CD4-positive, alpha-beta T cell treated with Interleukin-6 for 4 hours (primary cell): ENCODE data around the gene NR0B1.

Experiments used
- DNase-seq: peaks from one replicate; pipeline ENCODE4 v3.0.0-alpha.2; 2020; ENCODE audit warnings: mixed read lengths

The NR0B1 gene, protein sequence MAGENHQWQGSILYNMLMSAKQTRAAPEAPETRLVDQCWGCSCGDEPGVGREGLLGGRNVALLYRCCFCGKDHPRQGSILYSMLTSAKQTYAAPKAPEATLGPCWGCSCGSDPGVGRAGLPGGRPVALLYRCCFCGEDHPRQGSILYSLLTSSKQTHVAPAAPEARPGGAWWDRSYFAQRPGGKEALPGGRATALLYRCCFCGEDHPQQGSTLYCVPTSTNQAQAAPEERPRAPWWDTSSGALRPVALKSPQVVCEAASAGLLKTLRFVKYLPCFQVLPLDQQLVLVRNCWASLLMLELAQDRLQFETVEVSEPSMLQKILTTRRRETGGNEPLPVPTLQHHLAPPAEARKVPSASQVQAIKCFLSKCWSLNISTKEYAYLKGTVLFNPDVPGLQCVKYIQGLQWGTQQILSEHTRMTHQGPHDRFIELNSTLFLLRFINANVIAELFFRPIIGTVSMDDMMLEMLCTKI

DNA sequence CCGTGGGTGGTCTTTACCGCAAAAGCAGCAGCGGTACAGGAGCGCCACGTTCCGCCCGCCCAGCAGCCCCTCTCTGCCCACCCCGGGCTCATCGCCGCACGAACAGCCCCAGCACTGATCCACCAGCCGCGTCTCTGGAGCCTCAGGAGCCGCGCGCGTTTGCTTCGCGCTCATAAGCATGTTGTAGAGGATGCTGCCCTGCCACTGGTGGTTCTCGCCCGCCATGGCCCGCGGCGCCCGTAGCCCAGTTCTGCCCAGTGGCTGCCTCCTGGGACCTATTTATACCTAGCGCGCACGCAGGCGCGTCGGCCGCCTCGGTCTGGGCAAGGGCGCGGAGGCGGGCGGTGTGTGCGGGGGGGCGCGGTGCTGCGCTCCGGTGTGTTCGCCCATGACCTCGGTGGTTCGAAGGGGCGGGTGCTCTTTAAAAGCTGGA lies at the start of gene NR0B1:
Gene NR0B1 (minus strand): TSS at position 252 of the 433 bp plus-strand sequence. CDS start 27 bp downstream, at position 225.
- no peak for DNase-seq

DNA sequence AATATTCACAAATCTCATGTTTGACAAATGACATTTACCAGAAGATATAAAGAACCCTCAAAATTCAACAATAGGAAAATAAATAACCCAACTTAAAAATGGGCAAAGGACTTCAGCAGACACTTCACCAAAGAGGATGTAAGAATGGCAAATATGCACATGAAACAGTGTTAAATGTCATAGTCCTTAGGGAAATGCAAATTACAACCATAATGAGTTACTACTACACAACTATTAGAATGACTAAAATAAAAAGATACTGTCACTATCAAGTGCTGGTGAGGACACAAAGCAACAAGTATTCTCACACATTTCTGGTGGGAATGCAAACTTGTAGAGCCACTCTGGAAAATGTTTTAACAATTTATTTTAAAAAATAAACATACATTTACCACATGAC lies 40.8 kb upstream of the NR0B1 start:
- no peak for DNase-seq

DNA sequence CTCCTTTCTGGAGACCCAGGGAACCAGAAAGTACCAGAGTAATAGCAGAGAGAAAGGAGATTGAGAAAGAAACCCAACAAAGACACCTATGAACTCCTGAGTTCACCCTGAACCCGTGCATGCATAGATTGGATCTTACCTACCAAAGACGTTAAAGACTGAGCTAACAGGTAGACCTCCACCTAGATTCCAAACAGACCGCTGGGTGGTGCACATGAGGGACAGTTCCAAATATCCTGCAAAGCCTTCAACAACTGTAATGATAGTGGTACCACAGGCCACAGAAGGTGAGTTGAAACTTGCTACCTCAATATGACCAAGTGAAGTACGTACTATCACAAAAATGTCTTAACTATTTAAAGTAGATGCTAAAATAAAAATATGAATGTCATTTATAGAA lies 34.0 kb upstream of the NR0B1 start:
- DNase-seq = no peak

DNA sequence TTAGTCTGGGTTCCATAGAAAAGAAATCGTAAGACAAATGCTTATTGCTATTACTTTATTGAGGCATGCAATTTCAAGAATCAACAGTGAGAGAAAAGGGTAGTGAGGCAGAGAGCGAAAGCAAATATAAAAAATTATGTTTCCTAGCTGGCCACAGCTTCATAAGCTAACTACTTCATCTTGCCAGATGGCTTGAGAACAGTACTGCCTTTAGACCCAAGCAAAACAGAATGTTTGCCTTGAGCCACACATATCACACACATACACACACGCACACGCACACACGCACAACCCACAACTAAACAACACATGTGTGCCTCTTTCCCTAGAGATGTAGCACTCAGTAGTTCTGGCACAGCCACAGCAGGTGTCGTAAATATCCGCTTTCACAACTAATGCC lies 31.6 kb upstream of the NR0B1 start:
- DNase-seq = no peak

DNA sequence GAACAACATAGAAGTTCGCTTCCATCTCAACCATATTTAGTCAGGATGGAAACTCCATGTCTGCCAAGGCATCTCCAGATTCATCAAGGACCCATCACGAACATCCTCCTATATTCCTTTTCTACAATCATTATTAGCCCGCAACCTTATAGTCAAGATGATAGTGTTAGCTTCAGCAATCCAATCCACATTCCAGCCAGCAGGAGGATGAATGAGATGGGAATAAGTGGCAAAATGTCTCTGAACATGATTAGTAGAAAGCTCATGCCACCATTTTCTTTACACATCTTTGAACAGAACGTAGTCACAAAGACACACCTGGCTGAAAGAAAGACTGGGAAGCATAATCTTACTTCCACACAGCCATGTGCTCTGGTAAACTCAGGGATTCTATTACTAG lies 18.6 kb upstream of the NR0B1 start:
- no peak for DNase-seq

DNA sequence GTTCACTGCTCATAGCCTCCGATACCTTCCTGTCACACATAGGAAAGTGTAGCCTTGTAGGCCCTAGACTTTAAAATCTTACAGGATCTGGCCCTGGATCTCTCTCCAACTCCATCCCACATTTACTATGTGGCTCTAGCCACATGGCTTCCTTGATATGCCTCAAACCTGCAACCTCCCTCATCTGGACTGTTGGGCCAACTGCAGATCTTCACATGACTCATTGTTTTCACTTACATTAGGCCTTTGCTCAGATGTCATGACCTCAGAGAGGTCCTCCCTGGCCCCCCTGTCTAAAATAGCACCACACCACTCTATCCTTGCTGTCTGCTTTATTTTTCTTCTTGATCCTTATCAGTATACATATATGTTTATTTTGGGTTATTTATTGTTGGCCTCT lies 8.1 kb upstream of the NR0B1 start:
- no peak for DNase-seq

DNA sequence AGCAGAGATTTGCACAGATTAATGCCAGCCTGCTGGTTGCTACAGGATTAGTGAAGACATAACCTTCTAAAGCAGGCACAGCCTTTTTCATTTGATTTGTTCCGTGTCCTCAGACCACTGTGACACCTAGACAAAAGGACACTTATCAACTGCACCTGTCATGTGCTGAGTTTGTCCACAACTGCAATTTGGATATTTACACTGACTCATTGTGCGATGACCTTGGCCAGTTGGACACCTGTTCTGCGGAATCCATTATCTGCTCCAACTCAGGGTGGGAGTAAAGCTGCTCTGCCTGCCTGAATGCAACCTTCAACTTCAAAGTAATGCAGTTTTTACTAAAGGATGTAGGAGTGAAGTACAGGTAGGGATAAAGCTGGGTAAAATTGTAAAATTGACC lies 4.1 kb upstream of the NR0B1 start:
- no peak for DNase-seq

DNA sequence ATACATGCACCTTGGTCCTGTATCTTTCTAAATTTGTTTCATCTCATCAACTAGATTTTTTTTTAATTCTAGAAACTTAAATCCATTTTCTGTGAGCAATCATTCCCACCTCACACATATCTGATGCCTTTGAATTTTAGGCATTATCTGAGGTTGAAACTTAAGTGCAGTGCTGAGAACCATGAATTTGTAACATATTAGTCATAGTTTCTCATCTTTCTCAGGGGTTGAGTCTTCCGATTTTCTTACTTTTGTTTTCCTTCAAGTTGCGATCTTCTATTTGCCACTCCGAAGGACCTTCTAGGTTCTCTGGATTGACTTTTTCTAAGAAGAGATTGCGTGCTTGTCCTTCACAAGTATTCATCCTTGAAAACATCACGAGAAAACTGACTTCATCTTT lies 3.7 kb upstream of the NR0B1 start:
- DNase-seq = no peak

DNA sequence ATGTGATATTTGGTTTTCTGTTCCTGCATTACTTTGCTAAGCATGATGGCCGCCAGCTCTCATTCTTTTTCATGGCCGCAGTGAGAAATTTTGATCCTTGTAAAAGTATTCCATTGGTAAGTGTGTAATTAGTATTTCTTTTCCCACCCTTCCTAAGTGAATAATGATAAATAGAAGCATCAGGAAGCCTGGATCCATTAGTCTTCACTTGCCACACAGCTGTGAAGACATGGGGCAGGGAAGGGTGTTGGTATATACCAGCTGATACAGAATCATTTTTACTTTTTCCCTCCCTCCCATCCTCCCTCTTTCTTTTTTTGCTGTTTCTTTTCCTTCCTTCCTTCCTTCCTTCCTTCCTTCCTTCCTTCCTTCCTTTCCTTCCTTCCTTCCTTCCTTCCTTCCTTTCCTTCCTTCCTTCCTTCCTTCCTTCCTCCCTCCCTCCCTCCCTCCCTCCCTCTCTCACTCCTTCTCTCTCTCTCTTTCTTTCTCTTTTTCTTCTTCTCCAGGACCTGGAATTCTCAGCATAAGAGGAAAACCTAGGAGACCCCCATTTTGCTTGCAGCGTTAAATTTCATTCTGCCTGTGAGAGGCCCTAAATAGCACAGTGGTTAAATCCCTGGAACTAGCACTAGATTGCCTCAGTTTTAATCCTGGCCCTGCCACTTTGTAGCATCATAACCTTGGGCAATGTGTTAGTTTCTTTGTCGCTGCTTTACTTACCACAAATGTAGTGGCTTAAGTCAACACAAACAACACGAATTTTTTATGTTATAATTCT lies 1.4 kb upstream of the NR0B1 start:
- no peak for DNase-seq

DNA sequence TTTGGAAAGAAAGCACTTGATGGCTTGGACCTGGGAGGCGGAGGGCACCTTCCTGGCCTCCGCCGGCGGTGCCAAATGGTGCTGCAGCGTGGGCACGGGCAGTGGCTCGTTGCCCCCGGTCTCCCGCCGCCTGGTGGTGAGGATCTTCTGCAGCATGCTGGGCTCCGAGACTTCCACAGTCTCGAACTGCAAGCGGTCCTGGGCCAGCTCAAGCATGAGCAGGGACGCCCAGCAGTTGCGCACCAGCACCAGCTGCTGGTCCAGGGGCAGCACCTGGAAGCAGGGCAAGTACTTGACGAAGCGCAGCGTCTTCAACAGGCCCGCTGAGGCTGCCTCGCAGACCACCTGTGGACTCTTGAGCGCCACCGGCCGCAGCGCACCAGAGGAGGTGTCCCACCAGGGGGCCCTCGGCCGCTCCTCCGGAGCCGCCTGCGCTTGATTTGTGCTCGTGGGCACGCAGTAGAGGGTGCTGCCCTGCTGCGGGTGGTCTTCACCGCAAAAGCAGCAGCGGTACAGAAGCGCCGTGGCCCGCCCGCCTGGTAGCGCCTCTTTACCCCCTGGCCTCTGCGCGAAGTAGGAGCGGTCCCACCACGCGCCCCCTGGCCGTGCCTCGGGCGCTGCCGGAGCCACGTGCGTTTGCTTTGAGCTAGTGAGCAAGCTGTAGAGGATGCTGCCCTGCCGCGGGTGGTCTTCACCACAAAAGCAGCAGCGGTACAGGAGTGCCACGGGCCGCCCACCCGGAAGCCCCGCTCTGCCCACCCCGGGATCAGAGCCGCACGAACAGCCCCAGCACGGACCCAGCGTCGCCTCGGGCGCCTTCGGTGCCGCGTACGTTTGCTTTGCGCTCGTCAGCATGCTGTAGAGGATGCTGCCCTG lies 689 bp downstream of the NR0B1 start:
- no peak for DNase-seq

DNA sequence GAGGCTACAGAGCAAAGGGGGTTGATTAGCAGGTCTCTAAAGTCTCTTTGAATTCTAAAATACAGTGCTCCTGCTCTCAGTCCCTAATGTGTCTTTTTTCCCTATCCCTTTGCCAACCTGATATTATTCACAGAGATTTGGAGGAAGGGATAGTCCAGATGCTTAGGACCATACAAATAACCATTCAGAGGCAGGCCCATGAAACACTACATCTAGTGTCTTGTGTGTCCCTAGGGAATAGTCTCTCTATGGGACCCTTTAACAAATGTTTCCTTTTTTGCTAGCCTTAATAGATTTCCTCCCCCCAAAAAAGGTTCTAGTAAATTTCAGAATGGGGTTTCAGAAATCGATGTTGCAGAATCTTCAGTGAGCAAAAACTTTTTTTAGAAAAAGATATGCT lies 1.7 kb downstream of the NR0B1 start:
- DNase-seq = no peak

DNA sequence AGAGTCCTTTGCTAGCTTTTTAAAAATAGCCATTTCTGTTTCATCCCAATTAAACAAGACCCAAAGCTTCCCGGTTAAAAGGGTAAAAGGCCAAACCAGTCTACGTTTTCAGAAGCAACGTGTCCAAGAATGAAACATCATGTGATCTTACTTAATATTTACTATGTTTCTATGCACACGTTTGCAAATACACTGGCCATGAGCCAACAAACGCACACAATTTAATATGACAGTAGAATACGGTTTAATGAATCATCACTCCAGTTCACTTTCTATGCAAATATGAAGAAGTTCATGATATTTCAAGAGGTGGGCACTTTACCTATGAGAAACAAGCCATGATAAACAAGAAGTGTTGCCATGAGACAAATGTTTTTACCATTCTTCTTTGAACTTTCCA lies 4.3 kb downstream of the NR0B1 start:
- DNase-seq = no peak

DNA sequence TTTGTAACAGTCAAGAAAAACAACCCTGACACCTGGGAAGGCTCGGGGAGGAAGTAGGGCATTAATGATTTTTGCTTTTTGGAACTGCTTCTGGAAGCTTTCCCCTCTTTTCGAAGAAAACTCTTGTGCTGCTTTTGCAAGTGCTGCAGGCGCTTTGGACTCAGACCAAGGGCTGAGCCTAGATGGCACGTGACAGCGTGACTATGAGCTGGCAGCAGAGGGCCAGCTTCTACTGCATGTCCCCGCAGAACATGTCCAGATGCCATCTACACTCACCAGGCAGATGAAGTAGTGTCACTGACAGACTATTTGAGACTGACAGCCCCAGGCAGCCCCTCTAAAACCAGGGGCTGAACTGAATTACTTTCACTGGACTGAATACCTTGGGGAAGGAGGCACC lies 6.2 kb downstream of the NR0B1 start:
- no peak for DNase-seq

DNA sequence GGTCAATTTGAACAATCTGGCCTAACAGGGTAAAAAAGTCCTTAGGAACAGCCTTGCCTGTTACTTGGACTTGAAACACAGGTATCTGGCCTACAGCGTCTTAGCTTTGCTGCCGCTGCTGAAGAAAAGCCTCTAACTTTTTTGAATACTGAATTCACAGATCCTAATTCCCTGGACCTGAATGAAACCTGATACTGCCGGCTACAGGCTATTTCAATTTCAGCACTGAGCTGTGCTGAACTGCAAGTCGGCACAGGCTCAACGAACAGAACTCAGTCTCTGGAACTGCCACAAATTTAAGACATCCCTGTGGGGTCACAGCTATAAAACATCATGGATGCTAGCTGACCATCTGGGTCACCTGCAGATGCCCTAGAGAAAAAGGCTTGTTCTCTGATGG lies 7.2 kb downstream of the NR0B1 start:
- DNase-seq = no peak

DNA sequence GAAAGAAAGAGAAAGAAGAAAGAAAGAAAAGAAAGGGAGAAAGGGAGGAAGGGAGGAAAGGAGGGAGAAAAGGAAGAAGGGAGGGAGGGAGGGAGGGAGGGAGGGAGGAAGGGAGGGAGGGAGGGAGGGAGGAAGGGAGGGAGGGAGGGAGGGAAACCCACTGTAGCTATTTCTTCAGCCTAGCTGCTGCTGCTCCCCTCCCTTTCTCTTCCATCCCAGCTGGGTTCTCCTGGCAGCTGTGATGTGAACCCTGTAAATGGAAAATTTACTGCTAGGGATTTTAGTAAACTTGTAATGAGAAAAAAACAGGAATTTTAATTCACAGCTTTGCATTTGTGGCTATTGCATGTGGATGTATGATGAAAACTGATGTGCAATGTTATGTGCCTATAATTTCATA lies 8.0 kb downstream of the NR0B1 start:
- DNase-seq = no peak

DNA sequence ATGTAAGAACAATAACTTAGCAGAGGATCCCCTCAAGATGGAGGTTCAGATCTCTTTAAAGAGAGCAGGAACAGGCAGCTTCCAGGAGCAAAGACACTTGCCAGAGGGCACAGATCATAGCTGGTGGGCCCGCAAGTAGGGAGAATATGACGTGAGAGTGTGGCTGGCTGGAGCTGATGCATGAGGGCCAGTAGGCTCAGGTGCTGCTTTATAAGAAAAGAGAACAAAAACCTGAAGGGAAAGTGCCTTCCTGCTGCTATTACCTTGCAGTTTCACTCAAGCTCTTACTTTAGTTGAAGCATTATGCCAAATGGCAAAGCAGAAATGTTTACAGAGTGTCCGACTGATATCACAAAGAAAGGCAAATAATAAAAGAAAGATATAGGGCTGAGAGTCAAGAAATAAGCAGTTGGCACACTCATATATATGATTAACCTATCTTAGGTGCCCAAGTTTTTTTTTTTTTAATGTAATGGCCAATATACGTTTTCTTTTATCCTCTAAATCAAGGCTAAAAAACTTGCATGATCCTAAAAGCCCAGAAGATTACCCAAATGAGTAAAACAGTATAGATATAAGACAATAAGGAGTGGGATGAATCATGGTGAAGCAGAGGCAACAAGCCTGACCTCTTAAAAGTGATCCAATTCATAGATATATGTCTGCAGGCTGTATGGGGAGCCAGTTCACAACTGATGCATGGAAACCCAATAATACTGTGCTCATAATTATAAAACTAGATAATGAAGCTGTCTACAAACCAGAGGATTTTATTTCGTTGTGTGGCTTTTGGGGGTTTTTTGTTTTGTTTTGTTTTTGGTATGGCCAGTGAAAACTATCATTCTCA lies 12.6 kb downstream of the NR0B1 start:
- no peak for DNase-seq

DNA sequence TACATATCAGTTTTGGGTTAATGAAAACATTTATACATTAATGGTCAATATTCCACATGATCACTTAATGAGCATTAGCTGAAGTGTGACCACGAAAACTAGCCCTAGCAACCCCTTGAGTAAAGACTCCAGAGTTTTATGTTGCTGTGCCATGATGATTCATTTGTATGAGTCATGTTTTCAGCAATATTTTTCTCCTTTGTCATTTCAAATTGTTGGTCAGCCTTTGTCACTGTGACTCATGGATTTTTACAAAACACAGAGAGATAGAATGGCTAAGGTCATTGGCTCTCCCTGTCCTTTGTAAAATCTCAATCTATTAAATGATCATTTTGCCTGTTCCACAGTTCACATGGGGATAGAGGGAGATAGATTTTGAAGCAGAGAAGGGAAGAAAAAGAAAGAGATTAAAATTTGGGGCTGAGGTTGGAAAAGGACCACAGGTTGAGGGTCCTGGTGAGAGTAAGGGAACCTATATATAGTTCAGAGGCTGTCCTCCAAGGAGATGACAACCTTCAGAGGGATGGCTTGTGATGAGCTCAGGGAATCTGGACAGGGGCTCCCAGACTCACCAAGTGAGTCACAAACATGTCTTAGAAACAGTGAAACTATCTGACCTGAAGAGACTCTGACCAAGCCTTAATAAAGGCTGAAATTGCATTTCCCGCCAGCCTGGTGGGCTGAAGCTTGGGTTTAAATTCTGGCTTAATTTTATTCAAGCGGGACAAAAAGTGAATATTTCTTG lies 25.6 kb downstream of the NR0B1 start:
- DNase-seq = no peak

DNA sequence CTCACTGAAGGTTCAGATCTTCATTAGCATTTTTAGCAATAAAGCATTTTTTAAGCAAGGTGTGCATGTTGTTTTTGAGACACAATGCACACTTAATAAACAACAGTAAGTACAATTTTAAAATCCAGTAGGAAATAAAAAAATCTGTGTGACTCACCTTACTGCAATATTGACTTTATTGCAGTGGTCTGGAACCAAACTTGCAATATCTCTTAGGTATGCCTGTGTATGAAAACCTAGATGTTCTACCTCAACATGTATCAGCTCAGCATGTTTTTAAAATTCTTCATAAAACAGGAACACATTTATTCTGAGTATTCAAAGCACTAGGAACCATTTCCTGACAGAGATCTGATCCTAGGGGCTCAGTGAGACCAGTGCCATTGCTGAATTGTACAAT lies 26.7 kb downstream of the NR0B1 start:
- no peak for DNase-seq

DNA sequence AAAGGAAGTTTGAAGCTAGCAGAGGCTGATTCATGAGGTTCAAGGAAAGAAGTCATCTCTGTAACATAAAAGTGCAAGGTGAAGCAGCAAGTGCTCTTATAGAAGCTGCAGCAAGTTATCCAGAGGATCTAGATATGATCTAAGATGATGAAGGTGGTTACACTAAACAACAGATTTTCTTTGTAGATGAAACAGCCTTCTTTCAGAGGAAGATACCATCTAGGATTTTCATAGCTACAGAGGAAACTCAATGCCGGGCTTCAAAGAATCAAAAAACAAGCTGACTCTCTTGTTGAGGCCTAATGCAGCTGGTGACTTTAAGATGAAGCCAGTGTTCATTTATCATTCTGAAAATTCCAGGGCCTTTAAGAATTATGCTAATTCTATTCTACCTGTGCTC lies 28.8 kb downstream of the NR0B1 start:
- DNase-seq = no peak

DNA sequence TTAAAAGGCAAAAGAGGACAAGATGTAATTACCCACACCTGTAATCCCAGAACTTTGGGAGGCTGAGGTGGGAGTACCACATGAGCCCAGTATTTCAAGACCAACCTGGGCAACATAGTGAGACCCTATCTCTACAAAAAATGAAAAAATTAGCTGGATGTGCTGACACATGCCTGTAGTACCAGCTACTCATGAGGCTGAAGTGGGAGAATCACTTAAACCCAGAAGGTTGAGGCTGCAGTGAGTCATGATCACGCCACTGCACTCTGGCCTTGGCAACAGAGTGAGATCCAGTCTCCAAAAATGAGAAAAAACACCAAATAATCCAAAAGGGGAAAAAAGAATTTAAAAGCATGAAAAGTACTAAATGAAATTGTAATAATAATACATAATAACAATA lies 30.8 kb downstream of the NR0B1 start:
- DNase-seq = no peak

DNA sequence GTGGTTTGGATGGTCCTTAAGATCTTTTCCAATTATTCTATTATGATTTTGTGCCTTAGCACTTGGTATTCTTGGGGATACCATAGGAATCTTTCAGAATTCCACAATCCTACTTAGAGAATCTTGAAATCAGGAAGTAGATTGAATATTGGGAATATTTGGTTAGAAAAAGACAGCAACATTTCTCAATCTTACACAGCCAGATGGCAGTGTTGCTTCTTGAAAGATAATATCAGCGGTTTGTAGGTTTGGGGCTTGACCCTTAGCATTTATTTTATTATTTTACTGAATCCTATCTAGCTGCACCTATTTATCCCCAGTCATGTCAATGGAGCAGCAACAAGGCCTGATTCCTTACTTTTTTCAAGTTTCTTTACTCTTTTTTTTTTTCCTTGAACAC lies 33.7 kb downstream of the NR0B1 start:
- DNase-seq = no peak

DNA sequence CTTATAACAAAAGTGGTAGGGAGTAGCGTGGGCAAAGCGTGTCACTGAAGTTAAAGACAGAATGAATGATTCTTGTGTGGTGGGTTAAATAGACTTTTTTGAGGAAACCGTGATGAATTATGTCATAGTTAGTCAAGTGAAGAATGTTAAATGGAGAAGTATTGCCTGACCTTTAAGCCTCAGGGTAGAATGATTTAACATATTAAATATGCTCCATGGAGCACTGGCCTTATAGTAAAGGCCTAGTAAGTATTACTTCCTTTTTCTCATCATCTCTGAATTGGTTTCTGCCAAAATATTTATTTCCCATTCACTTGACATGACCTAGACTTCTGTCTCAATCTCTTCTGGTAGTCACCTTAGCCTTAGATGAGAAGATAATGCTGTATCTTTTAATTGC lies 38.6 kb downstream of the NR0B1 start:
- no peak for DNase-seq
